WTC11 (cell line): ENCODE data around the gene GRIA2. TPM values are rescaled to one million over a fixed set of nuclear protein-coding genes. Genes with fewer than 3 reads are reported as not detected.

ENCODE experiments used
- ATAC-seq: fragments of 200-7000 bp; cut with Tn5 transposase; 2 replicates; pipeline ENCODE4 v1.10.0; 2021; ENCODE audit warnings: mild to moderate bottlenecking, moderate library complexity
- CTCF ChIA-PET: fragments of 300-600 bp; sonication (Branson Sonifier 250); formaldehyde crosslinking; loops from one replicate; lab custom pipeline; 2021; ENCODE audit warnings: antibody characterized with exemption; lab: Charles Lee
- POLR2A ChIA-PET: fragments of 350-600 bp; sonication (Branson Sonifier 250); formaldehyde crosslinking; loops from one replicate; lab custom pipeline; 2021; ENCODE audit warnings: antibody characterized with exemption; lab: Charles Lee
- DNase-seq: peaks from one replicate; pipeline ENCODE4 v3.0.0; 2021; ENCODE audit warnings: low spot score
- H3K27ac Mint-ChIP-seq: 2 replicates; pipeline ENCODE4 v1.8.0; 2021; ENCODE audit warnings: mixed read lengths
- H3K27me3 Mint-ChIP-seq: 2 replicates; pipeline ENCODE4 v1.8.0; 2021; ENCODE audit warnings: low read depth, mild to moderate bottlenecking, moderate library complexity, mixed read lengths
- H3K36me3 Mint-ChIP-seq: 2 replicates; pipeline ENCODE4 v1.8.0; 2021; ENCODE audit warnings: mixed read lengths
- H3K4me1 Mint-ChIP-seq: 2 replicates; pipeline ENCODE4 v1.8.0; 2022; ENCODE audit warnings: mixed read lengths
- H3K4me3 Mint-ChIP-seq: 2 replicates; pipeline ENCODE4 v1.8.0; 2021; ENCODE audit warnings: mild to moderate bottlenecking, moderate library complexity, mixed read lengths
- H3K9me3 Mint-ChIP-seq: 2 replicates; pipeline ENCODE4 v1.8.0; 2021; ENCODE audit warnings: mixed read lengths
- ESRRA ChIP-seq: sonication (generic); formaldehyde crosslinking; IDR thresholded peaks from 2 replicates; pipeline ENCODE4 v1.8.1; 2022; ENCODE audit warnings: mild to moderate bottlenecking, missing genetic modification reagents, borderline replicate concordance
- GTF2I ChIP-seq: fragments of 250-450 bp; sonication (Bioruptor Pico); conservative IDR thresholded peaks from 2 replicates; pipeline ENCODE4 v1.4.0; 2021; ENCODE audit warnings: mild to moderate bottlenecking
- NFATC4 ChIP-seq: fragments of 250-450 bp; sonication (Bioruptor Pico); IDR thresholded peaks from 2 replicates; pipeline ENCODE4 v1.9.0; 2021; ENCODE audit warnings: mild to moderate bottlenecking
- NR3C1 ChIP-seq: sonication (generic); formaldehyde crosslinking; conservative IDR thresholded peaks from 2 replicates; pipeline ENCODE4 v1.8.1; 2023; ENCODE audit warnings: low read depth, mild to moderate bottlenecking, missing genetic modification reagents
- SMAD3 ChIP-seq: sonication (generic); formaldehyde crosslinking; IDR thresholded peaks from 2 replicates; pipeline ENCODE4 v1.8.0; 2022; ENCODE audit warnings: missing genetic modification reagents, mild to moderate bottlenecking, borderline replicate concordance
- SOX15 ChIP-seq: fragments of 250-450 bp; sonication (Bioruptor Pico); IDR thresholded peaks from 2 replicates; pipeline ENCODE4 v1.9.0; 2021; ENCODE audit warnings: mild to moderate bottlenecking
- TP53 ChIP-seq: sonication (generic); formaldehyde crosslinking; IDR thresholded peaks from 2 replicates; pipeline ENCODE4 v1.8.1; 2023; ENCODE audit warnings: mild to moderate bottlenecking, missing genetic modification reagents
- ZBTB21 ChIP-seq: sonication (generic); formaldehyde crosslinking; IDR thresholded peaks from 2 replicates; pipeline ENCODE4 v1.8.1; 2023; ENCODE audit warnings: mild to moderate bottlenecking, missing genetic modification reagents, borderline replicate concordance
- ZNF219 ChIP-seq: sonication (generic); formaldehyde crosslinking; IDR thresholded peaks from 2 replicates; pipeline ENCODE4 v1.8.0; 2023; ENCODE audit warnings: missing genetic modification reagents, mild to moderate bottlenecking, borderline replicate concordance
- ZNF396 ChIP-seq: fragments of 250-450 bp; sonication (Bioruptor Pico); IDR thresholded peaks from 2 replicates; pipeline ENCODE4 v1.8.0; 2021; ENCODE audit warnings: mild to moderate bottlenecking, moderate library complexity, borderline replicate concordance
- ZNF416 ChIP-seq: fragments of 250-450 bp; sonication (Bioruptor Pico); IDR thresholded peaks from 2 replicates; pipeline ENCODE4 v1.9.0; 2021; ENCODE audit warnings: mild to moderate bottlenecking, inconsistent platforms
- ZNF423 ChIP-seq: fragments of 250-450 bp; sonication (Bioruptor Pico); IDR thresholded peaks from 2 replicates; pipeline ENCODE4 v2.1.2; 2022; ENCODE audit warnings: mild to moderate bottlenecking, moderate library complexity
- total RNA-seq: library from RNA; stranded (reverse); gene quantifications from 3 replicates; pipeline ENCODE4 v1.2.3, GENCODE V29; 2021
- TF ChIP-seq, protein P1 (sequence below): sonication (generic); formaldehyde crosslinking; IDR thresholded peaks from 2 replicates; pipeline ENCODE4 v1.8.1; 2022; ENCODE audit warnings: low read depth, missing genetic modification reagents, borderline replicate concordance
- TF ChIP-seq, protein P2 (sequence below): sonication (generic); formaldehyde crosslinking; IDR thresholded peaks from 2 replicates; pipeline ENCODE4 v1.8.0; 2023; ENCODE audit warnings: missing genetic modification reagents
- TF ChIP-seq, protein P3 (sequence below): sonication (generic); formaldehyde crosslinking; IDR thresholded peaks from 2 replicates; pipeline ENCODE4 v1.8.1; 2022; ENCODE audit warnings: mild to moderate bottlenecking, moderate library complexity, missing genetic modification reagents
- TF ChIP-seq, protein P4 (sequence below): fragments of 250-450 bp; sonication (Bioruptor Pico); IDR thresholded peaks from 2 replicates; pipeline ENCODE4 v1.9.0; 2021; ENCODE audit warnings: mild to moderate bottlenecking
- TF ChIP-seq, protein P5 (sequence below): sonication (generic); formaldehyde crosslinking; conservative IDR thresholded peaks from 2 replicates; pipeline ENCODE4 v1.8.1; 2023; ENCODE audit warnings: mild to moderate bottlenecking, low read depth, missing genetic modification reagents, moderate library complexity
- TF ChIP-seq, protein P6 (sequence below): sonication (generic); formaldehyde crosslinking; IDR thresholded peaks from 2 replicates; pipeline ENCODE4 v1.8.1; 2023; ENCODE audit warnings: mild to moderate bottlenecking, missing genetic modification reagents, moderate library complexity
- TF ChIP-seq, protein P7 (sequence below): sonication (generic); formaldehyde crosslinking; IDR thresholded peaks from 2 replicates; pipeline ENCODE4 v1.8.1; 2022; ENCODE audit warnings: mild to moderate bottlenecking, missing genetic modification reagents, moderate library complexity, borderline replicate concordance
- TF ChIP-seq, protein P8 (sequence below): sonication (generic); formaldehyde crosslinking; IDR thresholded peaks from 2 replicates; pipeline ENCODE4 v1.8.1; 2022; ENCODE audit warnings: low read depth, mild to moderate bottlenecking, moderate library complexity, missing genetic modification reagents, borderline replicate concordance
- TF ChIP-seq, protein P9 (sequence below): sonication (generic); formaldehyde crosslinking; IDR thresholded peaks from 2 replicates; pipeline ENCODE4 v1.8.0; 2022; ENCODE audit warnings: missing genetic modification reagents

Gene GRIA2
- total RNA-seq, 1 experiment from 2014 or later = not detected

DNA sequence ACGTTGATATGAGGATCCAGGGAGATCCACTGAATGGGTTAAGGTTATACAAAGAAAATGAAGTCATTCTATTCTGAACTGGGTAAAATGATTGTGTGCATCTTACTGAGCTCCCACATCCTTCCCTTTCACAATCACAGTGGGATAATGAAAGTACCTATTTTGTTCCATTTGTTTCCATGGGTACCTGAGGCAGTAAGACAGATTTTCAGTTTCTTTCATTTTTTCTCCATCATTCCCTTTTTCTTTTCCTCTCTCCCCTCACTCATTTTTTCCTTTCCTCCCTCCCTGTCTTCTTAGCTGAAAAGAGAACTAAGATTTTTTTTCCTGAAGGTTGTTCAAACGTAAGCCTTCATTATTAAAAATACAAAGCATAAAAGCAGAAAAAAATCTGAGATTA lies 4.6 kb downstream of the GRIA2 start:
- no peak for DNase-seq
- TF ChIP-seq ESRRA (CRISPR knock-in tag) (no peak), ZNF396 (CRISPR knock-in tag) (no peak), ZNF416 (no peak), SOX15 (CRISPR knock-in tag) (no peak), NR3C1 (CRISPR knock-in tag) (no peak)
- TF ChIP-seq, protein P1, sequence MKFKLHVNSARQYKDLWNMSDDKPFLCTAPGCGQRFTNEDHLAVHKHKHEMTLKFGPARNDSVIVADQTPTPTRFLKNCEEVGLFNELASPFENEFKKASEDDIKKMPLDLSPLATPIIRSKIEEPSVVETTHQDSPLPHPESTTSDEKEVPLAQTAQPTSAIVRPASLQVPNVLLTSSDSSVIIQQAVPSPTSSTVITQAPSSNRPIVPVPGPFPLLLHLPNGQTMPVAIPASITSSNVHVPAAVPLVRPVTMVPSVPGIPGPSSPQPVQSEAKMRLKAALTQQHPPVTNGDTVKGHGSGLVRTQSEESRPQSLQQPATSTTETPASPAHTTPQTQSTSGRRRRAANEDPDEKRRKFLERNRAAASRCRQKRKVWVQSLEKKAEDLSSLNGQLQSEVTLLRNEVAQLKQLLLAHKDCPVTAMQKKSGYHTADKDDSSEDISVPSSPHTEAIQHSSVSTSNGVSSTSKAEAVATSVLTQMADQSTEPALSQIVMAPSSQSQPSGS (CRISPR knock-in tag) = no peak
- TF ChIP-seq, protein P2, sequence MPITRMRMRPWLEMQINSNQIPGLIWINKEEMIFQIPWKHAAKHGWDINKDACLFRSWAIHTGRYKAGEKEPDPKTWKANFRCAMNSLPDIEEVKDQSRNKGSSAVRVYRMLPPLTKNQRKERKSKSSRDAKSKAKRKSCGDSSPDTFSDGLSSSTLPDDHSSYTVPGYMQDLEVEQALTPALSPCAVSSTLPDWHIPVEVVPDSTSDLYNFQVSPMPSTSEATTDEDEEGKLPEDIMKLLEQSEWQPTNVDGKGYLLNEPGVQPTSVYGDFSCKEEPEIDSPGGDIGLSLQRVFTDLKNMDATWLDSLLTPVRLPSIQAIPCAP (CRISPR knock-in tag) = no peak
- TF ChIP-seq, protein P3, sequence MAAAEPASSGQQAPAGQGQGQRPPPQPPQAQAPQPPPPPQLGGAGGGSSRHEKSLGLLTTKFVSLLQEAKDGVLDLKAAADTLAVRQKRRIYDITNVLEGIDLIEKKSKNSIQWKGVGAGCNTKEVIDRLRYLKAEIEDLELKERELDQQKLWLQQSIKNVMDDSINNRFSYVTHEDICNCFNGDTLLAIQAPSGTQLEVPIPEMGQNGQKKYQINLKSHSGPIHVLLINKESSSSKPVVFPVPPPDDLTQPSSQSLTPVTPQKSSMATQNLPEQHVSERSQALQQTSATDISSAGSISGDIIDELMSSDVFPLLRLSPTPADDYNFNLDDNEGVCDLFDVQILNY (CRISPR knock-in tag) = no peak
- TF ChIP-seq, protein P4, sequence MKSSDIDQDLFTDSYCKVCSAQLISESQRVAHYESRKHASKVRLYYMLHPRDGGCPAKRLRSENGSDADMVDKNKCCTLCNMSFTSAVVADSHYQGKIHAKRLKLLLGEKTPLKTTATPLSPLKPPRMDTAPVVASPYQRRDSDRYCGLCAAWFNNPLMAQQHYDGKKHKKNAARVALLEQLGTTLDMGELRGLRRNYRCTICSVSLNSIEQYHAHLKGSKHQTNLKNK (CRISPR knock-in tag) = no peak
- TF ChIP-seq, all 79 proteins: peak for 0
- Mint-ChIP-seq H3K4me1 (peaks cover 19% of the 10 kb centered on the region), H3K9me3 (no peaks in the 10 kb centered on the region), H3K27ac (no peak overlapping the region), H3K4me3 (no peak overlapping the region), H3K27me3 (peaks cover 50% of the 10 kb centered on the region), H3K36me3 (no peaks in the 10 kb centered on the region)
- ChIA-PET POLR2A (no interaction called here), CTCF (no interaction called here)
- ATAC-seq = no peak

DNA sequence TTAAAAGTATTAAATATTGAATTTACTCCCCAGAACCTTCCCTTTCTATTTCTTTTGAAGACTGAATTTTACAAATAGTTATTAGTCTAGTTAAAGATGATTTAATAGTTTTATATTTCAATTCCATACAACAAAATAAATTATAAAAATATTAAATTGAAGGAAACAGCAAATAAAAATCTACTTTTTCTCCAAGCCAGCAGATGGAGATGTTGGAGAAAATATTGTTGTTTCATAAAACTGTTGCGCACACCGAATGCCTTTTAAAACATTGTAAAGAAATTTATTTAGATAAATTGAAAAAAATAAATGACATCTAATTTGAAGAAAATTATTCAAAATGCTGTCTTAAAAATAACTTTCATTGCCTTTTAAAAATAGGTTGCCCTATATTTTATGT lies 5.5 kb downstream of the GRIA2 start:
- Mint-ChIP-seq H3K9me3 (no peaks in the 10 kb centered on the region), H3K4me3 (no peak overlapping the region), H3K36me3 (no peaks in the 10 kb centered on the region), H3K4me1 (peaks cover 13% of the 10 kb centered on the region), H3K27me3 (peaks cover 41% of the 10 kb centered on the region), H3K27ac (no peak overlapping the region)
- TF ChIP-seq, protein P5, sequence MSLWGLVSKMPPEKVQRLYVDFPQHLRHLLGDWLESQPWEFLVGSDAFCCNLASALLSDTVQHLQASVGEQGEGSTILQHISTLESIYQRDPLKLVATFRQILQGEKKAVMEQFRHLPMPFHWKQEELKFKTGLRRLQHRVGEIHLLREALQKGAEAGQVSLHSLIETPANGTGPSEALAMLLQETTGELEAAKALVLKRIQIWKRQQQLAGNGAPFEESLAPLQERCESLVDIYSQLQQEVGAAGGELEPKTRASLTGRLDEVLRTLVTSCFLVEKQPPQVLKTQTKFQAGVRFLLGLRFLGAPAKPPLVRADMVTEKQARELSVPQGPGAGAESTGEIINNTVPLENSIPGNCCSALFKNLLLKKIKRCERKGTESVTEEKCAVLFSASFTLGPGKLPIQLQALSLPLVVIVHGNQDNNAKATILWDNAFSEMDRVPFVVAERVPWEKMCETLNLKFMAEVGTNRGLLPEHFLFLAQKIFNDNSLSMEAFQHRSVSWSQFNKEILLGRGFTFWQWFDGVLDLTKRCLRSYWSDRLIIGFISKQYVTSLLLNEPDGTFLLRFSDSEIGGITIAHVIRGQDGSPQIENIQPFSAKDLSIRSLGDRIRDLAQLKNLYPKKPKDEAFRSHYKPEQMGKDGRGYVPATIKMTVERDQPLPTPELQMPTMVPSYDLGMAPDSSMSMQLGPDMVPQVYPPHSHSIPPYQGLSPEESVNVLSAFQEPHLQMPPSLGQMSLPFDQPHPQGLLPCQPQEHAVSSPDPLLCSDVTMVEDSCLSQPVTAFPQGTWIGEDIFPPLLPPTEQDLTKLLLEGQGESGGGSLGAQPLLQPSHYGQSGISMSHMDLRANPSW (CRISPR knock-in tag) = no peak
- TF ChIP-seq, protein P6, sequence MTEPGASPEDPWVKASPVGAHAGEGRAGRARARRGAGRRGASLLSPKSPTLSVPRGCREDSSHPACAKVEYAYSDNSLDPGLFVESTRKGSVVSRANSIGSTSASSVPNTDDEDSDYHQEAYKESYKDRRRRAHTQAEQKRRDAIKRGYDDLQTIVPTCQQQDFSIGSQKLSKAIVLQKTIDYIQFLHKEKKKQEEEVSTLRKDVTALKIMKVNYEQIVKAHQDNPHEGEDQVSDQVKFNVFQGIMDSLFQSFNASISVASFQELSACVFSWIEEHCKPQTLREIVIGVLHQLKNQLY (CRISPR knock-in tag) = no peak
- TF ChIP-seq TP53 (CRISPR knock-in tag) (no peak), GTF2I (CRISPR knock-in tag) (no peak), ZBTB21 (CRISPR knock-in tag) (no peak), SMAD3 (CRISPR knock-in tag) (no peak), ZNF423 (CRISPR knock-in tag) (no peak), ZNF219 (CRISPR knock-in tag) (no peak), NFATC4 (CRISPR knock-in tag) (no peak)
- TF ChIP-seq, protein P7, sequence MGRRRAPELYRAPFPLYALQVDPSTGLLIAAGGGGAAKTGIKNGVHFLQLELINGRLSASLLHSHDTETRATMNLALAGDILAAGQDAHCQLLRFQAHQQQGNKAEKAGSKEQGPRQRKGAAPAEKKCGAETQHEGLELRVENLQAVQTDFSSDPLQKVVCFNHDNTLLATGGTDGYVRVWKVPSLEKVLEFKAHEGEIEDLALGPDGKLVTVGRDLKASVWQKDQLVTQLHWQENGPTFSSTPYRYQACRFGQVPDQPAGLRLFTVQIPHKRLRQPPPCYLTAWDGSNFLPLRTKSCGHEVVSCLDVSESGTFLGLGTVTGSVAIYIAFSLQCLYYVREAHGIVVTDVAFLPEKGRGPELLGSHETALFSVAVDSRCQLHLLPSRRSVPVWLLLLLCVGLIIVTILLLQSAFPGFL (CRISPR knock-in tag) = no peak
- TF ChIP-seq, protein P8, sequence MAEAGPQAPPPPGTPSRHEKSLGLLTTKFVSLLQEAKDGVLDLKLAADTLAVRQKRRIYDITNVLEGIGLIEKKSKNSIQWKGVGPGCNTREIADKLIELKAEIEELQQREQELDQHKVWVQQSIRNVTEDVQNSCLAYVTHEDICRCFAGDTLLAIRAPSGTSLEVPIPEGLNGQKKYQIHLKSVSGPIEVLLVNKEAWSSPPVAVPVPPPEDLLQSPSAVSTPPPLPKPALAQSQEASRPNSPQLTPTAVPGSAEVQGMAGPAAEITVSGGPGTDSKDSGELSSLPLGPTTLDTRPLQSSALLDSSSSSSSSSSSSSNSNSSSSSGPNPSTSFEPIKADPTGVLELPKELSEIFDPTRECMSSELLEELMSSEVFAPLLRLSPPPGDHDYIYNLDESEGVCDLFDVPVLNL (CRISPR knock-in tag) = no peak
- TF ChIP-seq, protein P9, sequence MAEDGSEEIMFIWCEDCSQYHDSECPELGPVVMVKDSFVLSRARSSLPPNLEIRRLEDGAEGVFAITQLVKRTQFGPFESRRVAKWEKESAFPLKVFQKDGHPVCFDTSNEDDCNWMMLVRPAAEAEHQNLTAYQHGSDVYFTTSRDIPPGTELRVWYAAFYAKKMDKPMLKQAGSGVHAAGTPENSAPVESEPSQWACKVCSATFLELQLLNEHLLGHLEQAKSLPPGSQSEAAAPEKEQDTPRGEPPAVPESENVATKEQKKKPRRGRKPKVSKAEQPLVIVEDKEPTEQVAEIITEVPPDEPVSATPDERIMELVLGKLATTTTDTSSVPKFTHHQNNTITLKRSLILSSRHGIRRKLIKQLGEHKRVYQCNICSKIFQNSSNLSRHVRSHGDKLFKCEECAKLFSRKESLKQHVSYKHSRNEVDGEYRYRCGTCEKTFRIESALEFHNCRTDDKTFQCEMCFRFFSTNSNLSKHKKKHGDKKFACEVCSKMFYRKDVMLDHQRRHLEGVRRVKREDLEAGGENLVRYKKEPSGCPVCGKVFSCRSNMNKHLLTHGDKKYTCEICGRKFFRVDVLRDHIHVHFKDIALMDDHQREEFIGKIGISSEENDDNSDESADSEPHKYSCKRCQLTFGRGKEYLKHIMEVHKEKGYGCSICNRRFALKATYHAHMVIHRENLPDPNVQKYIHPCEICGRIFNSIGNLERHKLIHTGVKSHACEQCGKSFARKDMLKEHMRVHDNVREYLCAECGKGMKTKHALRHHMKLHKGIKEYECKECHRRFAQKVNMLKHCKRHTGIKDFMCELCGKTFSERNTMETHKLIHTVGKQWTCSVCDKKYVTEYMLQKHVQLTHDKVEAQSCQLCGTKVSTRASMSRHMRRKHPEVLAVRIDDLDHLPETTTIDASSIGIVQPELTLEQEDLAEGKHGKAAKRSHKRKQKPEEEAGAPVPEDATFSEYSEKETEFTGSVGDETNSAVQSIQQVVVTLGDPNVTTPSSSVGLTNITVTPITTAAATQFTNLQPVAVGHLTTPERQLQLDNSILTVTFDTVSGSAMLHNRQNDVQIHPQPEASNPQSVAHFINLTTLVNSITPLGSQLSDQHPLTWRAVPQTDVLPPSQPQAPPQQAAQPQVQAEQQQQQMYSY (CRISPR knock-in tag) = no peak
- ATAC-seq = no peak
- CTCF ChIA-PET = no interaction called here
- no peak for DNase-seq
- POLR2A ChIA-PET = no interaction called here
